CD4-positive, alpha-beta T cell treated with Interleukin-17A for 1 hour (primary cell): Measurements from ENCODE around the gene RSBN1L.
A peak's percentile ranks its signal among the peaks of the same experiment; 100 is the strongest.
"Not testable (repeated sequence)": the region's sequence is repeated elsewhere in the genome, so short reads cannot be mapped to it uniquely, and the experiment has no call there.

Source experiments
- DNase-seq: peaks from one replicate; pipeline ENCODE4 v3.0.0-alpha.2; 2020

The RSBN1L gene

DNA sequence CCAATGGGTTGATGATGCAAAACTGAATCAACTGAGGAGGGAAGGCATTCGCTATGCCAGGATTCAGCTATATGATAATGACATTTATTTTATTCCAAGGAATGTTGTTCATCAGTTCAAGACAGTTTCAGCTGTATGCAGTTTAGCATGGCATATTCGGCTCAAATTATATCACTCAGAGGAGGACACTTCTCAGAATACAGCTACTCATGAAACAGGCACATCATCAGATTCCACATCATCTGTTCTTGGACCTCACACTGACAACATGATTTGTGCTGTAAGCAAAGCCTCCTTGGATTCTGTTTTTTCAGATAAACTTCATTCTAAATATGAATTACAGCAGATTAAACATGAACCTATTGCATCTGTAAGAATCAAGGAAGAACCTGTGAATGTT, 82.3 kb downstream of the RSBN1L start:
- no peak for DNase-seq

DNA sequence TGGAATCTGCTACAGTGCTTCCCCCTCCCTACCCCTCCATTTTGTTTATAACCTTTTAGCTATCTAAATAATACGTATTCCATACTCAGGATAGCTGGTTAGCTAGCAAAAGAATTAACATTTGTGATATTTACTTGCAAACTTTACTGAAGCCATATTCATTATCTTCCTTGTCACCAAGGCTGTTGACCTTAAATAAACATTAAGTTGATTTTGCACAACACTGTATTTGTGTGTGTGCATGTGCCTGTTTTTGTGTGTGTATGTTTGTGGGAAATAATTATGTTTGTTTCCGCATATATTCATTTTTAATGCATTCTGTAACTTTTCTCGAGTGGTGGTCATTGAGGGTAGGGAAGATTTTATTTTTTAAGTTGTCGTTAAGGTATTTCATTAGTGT, 86.1 kb downstream of the RSBN1L start:
- DNase-seq: no peak

DNA sequence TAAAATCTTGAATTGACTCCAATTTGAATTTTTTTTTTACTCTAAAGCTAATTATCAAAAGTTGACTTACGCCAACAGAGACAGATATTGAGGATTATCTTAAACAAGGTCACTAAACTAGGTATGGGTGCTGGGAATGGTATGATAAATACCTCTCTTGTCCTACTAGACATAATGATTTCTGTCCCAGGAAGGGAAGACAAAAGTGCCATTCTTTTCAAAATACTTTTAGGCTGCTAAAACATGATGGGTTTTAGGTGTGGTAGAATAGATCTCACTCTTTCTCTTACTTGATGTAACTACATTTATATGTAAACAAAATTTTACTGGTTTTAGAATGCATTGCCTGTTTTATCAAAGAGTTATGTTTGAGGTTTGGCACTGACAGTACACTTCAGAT, 86.9 kb downstream of the RSBN1L start:
- DNase-seq: no peak

DNA sequence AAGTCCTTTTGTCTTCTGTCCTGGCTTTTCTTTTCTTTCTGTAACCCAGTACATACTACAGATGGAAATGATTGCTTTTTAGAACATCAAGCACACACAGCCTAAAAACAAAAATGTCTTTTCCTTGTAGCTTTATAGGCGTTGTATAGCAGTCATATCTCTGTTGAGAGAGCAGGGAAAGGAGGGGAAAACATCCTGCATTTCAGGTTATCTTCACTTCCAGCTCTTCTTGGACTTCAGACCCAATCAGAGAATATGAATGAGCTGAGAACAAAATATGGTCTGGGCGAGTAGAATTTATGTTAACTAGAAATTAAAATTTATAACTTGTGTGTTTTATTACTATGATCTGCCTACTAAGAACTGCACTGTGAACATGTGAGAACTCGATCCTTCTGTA, 87.3 kb downstream of the RSBN1L start:
- DNase-seq: no peak

DNA sequence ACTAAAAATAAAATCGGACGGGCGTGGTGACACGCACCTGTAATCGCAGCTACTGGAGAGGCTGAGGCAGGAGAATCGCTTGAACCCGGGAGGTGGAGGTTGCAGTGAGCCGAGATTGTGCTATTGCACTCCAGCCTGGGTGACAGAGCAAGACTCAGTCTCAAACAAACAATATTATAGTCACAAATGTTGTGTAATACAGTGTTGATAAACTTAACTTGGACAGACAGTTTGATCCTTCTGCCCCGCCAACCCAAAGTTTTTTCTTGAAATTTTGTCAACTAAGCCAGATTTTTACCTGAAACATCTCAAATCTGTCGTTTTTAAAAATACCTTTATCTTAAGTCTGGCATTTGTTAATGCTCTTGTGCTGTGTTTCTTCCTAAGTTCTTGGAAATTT, 88.2 kb downstream of the RSBN1L start:
- not testable (repeated sequence) for DNase-seq

DNA sequence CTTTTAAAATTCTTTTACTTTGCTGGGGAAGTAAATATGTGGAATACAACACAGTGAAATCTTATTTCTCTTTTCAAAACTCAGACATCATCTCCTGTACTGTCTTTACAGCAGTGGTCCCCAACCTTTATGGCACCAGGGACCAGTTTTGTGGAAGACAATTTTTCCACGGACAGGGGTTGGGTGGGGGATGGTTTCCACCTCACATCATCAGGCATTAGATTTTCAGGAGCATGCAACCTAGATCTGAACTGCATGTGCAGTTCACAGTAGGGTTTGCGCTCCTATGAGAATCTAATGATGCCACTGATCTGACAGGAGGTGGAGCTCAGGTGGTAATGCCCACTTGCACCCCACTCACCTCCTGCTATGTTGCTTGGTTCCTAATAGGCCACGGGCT, 89.8 kb downstream of the RSBN1L start:
- no peak for DNase-seq

DNA sequence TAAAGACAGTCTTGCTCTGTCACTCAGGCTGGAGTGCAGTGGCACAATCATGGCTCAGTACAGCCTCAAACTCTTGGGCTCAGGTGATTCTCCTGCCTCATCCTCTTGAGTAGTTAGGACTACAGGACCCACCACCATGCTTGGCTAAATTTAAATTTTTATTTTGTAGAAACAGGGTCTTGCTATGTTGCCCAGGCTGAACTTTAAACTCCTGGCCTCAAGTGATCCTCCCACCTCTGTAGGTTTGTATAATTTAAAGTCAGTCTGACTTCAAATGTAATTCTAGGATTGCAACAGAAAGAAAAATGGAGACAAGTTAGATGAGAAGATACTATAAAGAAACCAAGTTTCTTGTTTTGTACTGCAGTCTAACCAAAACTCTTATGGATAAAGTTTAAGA, 90.5 kb downstream of the RSBN1L start:
- no peak for DNase-seq

DNA sequence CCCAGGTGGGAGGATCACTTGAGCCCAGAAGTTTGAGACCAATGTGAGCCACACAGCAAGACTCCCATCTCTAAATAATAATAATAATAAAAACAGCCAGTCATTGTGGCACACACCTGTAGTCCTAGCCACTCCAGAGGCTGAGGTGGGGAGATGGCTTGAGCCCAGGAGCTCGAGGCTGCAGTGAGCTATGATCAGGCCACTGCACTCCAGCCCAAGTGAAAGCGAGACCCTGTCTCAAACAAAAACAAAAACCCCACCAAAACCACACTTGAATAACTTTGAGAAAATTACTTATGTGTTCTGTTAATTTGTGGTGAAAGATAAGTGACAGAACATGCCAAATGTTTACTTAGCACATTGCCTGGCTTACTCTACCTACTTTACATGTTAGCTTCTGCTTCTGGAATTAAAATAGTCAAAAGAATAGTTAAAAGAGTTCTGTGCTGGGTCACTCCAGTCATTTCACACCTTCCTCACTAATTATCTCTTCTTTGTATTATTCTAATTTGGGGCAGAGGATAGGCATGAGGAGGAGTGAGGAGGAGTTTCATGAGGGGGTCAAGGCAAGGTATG, 92.2 kb downstream of the RSBN1L start:
- DNase-seq: no peak

DNA sequence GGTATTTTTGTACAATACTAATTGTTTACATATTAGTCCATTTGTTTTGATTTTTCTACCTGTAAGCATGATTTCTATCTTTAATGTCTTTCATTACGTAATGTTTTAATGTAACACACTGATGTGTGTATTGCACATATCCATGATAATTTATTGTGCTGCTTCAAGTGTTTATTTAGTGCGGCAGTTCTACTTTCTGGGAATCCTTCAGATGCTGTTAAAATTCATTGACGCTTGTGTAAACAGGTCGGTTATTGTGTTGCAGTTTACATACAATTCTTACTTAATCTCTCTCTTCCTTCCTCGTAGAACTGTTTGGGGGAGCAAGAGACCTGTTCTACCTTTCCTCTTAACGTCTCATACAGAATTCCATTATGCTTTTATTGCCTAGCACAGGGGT, 95.1 kb downstream of the RSBN1L start:
- no peak for DNase-seq

DNA sequence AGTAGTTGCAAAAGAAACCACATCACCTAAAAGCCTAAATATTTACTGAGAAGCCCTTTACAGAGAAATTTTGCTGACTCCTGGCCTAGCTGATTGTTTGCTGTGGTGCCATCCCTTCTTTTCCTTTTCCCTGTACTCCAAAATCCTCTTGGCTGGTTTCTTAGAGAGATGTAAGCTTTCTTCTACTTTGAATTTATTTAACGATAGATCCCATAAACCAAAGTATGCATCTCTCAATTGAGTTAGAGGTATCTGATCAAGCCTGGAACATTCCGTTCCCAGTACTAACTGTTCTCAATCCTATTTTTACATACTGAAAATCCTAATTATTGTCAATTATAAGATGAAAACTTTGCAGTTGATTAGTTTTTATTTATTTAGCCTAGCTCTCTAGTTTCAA, 95.7 kb downstream of the RSBN1L start:
- DNase-seq: no peak

DNA sequence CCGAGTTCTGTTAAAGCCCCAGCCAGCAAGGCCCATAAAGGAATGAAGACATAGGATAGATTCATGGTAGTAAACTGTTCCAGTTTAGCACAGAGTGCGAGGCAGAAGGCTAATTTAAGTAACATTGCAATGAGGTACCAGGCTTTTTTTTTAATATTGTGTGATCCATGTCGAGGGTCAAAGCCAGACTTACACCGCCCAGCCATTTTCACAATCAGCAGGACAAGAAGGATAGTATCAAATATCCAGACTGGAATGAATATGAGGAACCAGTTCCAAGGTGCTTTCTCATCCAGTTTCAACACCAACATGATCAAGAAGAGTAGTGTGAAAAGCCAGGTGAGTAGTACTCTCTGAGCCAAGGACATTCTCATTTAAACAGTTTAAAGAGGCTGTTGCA, 97.7 kb downstream of the RSBN1L start:
- DNase-seq: no peak

DNA sequence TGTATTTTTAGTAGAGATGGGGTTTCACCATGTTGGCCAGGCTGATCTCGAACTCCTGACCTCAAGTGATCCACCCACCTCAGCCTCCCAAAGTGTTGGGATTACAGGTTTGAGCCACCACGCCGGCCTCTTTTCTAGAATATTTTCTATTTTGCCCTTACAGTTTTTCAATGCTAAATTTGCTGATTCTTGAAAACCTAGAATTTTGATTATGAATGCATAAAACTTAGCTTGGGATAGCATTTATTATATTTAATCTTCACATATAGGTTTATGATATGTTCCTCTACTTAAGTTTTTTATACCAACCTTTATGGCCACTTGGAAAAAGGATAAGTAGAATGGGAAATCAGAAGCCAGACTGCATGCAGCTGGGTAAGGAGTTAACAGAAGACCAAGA, 99.8 kb downstream of the RSBN1L start:
- no peak for DNase-seq

DNA sequence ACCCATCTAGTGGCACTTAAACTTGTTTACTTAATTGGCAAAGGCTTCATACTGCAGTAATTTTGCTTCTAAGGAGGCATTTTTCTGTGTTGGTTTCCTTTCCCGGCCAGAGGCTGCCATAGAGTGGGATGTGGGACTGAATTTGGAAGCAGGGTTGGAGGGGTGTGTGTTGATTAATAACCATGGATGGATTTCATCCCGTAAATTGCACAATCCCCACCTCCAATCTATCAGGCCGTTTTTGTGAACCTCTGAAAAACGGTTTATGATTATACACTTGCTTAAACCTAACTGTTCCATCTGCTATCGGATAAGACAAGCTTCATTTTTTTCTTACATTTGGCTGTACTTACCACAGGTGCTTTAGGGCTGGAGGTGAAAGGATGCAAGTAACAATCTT, 100.7 kb downstream of the RSBN1L start:
- DNase-seq: no peak

DNA sequence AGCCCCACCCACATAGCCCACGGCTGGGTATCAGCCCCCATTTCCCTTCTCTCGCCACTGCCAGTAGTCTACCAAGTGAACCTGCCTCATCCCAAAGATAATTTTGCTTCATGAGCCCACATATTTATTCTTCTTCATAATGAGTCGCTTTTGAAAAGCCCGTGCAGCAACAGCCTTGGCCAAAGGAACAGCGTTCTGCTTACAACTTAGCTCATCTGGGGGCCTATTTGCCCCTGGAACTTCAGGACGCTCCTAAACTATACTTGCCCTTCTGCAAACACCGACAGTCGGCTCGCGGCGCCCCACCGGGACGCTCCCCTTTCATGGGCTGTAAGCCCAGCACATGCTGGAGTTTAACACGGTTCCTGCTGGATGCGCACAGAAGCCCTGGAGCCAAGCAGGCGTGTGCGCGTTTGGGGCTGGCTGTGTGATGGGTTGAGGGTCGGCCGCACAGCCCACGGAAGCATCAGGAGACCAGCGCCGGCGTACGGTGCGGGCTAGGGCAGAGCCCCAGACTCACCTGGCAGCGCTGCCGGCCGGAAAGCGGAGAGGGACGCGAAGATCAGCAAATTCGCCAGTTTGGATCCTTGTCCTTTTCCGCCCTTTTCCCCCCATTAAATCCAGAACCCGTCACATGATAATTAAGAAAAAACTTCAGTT, 101.6 kb downstream of the RSBN1L start:
- no peak for DNase-seq

DNA sequence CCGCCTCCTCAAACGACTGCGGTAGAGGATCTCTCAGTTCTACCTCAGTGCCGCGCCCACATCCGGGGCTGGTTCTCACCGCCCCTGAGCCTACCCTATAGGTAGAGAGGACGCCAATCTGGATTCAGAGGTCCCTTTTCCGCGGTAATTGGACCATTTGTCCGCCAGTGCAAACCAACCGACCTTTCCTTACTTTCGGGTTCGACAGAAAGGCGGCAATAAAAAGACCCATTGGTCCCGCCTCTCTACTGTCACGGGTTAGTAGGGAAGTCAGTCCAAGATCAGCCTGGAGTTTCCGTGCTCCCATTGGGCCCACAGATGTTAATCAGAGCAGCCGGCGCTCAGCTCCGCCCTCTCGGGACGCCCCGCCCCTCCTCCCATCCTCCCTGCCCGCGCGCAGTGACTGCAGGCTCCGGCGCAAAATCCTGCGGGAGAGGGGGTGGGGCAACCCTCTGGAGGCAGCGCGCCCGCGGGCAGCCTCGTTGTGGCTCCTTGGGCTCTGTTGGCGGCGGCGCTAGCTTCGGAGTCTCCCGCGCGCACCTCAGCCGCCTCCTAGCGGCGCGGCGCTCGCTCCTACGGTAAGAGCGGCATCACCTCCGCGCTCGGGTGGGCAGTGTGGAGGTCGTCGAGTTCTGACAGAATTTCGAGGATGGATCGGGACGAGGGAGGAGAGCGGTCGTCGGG, 102.3 kb downstream of the RSBN1L start, which contains the start of the genes PHTF2 and TMEM60:
Gene PHTF2 (plus strand): TSS at position 380 of the 684 bp plus-strand sequence.
Gene TMEM60 (minus strand): TSS at position 41 of the 684 bp plus-strand sequence. CDS start 4,061 bp downstream, outside the sequence.
- peak; percentile 97 for DNase-seq

DNA sequence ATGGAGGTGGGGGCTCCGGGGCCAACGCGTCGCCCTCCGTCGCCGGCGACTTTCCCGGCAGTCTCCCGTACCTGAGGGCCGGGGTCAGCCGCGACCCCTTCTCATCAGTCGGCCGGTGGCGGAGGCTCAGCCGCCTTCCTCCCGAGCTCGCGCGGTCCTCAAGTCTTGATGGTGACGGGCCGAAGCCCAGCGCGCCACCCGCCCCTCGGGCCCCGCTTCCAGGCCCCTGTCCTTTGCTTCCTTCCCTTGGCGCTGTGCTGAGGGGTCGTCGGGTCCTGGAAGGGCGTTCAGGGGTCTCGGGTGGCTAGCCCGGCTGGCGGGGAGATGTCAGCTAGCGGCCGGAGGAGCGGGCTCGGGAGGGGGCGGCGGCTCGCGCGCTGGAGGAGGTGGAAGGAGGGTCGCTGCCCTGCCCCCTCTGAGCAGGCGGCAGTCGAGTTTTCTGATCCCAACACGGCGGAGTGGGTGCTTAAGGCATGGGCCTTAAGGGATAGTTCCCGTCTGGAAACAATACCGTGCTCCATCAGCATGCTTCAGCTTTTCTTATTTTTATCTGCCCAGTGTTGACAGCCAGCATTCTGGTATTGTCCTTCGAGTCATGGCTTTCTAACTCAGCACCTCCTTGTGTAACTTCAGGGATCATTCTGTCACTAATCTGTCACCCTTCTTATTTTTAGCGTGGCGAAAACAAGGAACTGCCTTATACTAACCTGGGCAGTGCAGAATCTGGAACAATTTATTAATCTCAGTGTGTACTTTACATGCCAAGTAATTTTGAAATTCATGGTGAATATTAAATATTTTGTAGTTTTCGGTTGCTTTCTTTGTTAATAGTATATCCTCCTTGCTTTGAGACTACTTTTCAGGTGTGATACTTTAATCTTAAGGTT, 103.1 kb downstream of the RSBN1L start:
- peak; percentile 32 for DNase-seq

DNA sequence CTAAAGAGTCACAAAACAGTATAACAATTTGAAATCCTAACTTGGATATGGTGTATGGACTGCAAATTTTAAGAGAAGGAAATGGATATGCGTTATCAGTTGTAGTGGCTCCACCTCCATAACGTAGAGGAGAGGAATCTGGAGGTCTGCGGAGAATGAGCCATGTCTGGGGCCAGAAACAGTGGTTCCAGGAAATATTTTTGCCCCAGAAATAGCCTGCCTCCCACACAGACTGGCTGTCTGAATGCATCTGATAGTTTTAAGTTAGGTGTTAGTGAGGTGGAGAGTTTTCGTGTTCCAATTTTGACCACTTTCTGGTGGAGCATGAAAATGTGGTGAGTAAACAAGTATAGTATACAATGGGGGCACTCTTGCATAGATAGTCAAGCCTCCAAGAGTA, 103.9 kb downstream of the RSBN1L start:
- peak; percentile 13 for DNase-seq

DNA sequence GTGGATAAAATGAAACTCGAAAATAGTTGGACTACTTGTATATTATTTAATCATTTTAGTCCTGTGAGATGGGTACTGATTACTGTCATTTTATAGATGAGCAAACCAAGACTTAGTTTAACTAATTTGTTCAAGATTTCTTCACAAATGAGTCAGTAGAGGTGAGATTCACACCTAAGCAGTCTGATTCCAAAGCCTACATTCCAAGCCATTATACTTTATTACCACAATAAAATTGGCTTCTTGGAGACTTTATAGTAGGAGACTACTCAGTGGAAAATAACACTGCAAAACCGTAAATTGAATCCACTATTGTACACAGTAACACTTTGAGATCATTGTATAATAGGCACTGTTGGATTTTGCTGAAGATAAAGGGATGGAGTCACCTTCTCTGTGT, 104.5 kb downstream of the RSBN1L start:
- DNase-seq: no peak

DNA sequence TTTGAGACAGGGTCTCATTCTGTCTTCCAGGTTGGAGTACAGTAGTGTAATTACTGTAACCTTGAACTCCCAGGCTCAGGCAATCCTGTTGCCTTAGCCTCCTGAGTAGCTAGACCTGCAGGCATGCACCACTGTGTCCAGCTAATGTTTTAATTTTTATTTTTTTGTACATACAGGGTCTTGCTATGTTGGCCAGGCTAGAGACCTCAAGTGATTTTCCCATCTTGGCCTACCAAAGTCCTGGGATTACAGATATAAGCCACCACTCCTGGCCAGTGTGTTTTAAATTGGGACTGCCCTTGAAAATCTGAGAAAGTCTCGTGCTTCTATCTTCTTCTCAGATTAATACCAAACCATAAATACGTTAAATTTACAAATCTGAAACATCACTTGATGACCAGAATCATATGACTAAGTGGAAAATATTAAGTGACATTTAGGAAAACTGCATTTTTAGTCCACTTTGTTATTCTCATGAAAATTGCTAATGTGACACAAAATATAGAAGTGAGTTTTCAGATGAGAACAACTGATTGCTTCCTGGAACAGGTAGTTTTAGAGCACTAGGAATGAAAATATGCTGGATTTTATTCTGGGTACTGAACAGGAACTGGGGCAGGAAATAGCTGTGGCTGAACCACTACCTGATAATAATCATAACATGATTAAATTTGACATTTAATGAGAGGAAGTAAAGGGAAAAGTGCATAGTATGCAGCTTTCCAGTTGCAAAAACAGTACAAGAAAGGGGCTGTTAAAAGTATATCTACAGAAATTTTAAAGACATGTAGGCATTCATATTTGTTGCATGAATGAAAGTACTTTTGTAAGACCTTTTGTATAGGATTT, 106.5 kb downstream of the RSBN1L start:
- DNase-seq: peak; percentile 54

DNA sequence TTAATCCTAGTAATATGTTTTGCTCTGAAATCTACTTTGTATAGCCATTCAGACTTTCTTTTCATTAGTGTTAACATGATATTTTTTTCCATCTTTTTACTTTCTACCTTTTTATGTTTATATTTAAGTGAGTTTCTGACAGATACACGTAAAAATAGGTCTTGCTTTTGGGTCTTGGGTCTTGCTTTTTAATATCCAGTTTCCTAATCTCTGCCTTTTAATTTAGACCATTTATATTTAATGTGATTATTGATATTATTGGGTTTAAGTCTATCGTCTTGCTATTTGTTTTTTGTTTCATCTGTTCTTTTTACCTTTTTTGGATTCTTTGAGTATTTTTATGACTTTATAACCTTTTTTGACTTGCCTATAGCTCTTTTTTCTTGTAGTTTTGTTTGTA, 110.2 kb downstream of the RSBN1L start:
- DNase-seq: no peak

DNA sequence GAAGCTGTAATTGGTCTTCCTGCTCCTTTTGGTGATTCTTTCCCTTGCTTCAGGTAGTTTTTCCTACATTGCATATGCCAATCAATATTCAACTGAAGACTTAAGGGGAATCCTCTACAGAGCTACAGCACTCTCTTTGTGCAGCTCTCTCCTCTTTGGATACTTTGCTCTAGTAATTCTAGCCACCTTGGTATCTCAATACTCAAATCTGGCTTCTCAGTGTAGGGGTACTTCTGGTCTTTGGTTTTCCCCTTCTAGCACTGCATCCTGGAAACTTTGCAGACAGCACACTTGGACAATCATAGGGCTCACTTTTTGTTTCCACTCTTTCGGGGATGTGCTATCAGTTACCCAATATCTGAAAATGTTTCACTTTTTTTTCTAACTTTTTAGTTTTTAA, 112.3 kb downstream of the RSBN1L start:
- DNase-seq: no peak
